IPS DF 19.7 (cell line): Measurements from ENCODE around the gene ACAT2.
"Not testable (repeated sequence)": the region's sequence is repeated elsewhere in the genome, so short reads cannot be mapped to it uniquely, and the experiment has no call there.

Source experiments
- DNase-seq: peaks from one replicate; pipeline ENCODE4 v3.0.0-alpha.2; 2013; ENCODE audit warnings: low read depth, low spot score

ACAT2 gene

DNA sequence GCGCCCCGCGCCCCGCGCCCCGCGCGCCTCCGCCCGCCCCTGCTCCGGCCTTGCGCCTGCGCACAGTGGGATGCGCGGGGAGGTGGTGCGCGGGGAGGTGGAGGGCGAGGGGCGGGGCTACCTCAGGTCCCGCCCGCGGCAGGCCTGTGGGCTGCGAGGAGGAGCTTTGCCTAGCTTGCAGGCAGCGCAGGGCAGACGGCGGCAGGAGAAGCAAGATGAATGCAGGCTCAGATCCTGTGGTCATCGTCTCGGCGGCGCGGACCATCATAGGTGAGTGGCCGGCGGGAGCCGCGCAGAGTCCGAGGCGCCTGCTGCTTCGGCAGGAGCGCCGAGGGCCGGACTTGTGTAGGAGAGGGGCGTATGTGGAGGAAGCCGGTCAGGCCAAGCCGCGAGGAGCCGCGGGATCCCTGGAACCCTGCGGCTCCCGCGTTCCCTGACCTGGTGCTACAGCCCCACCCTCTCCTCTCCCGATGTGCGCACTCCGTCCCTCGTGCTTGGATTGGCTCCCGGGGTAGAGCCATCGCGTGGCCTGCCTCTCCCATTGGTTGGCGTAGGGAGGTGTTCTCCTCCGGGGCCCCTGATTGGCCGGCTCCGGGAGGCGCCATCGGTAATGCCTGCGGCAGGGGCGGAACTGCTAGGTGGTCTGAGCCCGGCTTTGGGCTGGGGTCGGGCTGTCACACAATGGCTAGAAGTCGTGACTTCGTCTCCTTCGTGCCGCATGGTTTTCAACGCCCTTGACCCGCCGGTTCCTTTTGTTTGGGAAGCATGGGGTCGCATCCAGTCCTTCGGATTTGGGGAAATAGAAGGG lies at the start of gene ACAT2:
Gene ACAT2, plus strand, starts transcription at position 173 of the 808 bp plus-strand sequence. Its CDS starts 43 bp downstream, at position 216.
- peak; percentile 88 for DNase-seq

- not testable (repeated sequence) for DNase-seq
Observed at GRCh38 chr6:159712389-159712788, 49.5 kb upstream of the ACAT2 start.

GRCh38 chr6:159713984-159714383 lies 47.9 kb upstream of the ACAT2 start:
- DNase-seq: no peak

DNA sequence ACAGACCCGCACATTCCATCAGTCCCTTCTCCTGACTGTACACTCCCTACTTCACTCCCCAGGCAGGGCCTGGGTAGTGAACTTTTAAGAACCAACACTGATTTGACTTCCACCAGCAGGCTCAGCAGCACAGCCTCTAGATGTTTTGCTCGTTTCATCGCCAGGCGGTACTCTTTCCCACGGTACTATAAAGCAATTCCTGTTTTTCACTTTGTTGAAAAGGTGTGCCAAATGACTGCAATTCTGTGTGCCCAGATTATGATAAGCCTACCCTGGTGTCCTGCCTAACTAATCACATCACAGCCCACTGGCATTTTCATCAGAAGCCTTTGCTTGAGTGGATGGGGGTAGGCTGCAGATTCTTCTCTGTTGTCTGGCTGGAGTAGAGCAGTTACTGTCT lies 47.4 kb upstream of the ACAT2 start:
- DNase-seq: no peak

- DNase-seq: no peak
Observed at GRCh38 chr6:159715166-159715565, 46.7 kb upstream of the ACAT2 start.

GRCh38 chr6:159715605-159716004 lies 46.2 kb upstream of the ACAT2 start:
- DNase-seq: no peak

GRCh38 chr6:159716247-159717096 lies 45.4 kb upstream of the ACAT2 start:
- no peak for DNase-seq

- DNase-seq: no peak
Observed at GRCh38 chr6:159718634-159719033, 43.2 kb upstream of the ACAT2 start.

DNA sequence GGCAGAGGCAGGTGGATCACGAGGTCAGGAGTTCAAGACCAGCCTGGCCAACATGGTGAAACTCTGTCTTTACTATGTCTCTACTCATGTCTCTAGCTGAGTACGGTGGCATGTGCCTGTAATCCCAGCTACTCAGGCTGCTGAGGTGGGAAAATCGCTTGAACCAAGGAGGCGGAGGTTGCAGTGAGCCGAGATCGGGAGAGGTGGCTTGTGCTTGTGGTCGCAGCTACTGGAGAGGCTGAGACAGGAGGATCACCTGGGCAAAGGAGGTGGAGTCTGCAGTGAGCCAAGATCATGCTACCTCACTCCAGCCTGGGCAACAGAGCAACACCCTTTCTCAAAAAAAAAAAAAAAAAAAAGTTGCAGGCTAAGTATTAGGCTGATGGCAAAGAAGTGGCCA lies 42.6 kb upstream of the ACAT2 start:
- DNase-seq: no peak

DNA sequence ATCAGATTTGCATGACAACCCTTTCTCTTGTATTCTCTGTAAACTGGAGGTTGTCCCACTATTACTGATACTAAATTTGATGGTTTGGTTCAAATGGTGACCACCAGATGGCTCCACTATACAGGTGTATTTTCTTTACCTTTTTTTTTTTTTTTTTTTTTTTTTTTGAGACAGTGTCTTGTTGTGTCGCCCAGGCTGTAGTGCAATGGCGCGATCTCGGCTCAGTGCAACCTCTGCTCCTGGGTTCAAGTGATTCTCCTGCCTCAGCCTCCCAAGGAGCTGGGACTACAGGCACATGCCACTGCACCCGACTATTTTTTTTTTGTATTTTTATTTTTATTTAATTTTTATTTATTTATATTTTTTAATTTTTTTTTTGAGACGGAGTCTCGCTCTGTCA lies 41.1 kb upstream of the ACAT2 start:
- no peak for DNase-seq

GRCh38 chr6:159721981-159722380 lies 39.9 kb upstream of the ACAT2 start:
- DNase-seq: not testable (repeated sequence)

- no peak for DNase-seq
Observed at GRCh38 chr6:159722655-159723054, 39.2 kb upstream of the ACAT2 start.

GRCh38 chr6:159723259-159723658 lies 38.6 kb upstream of the ACAT2 start:
- DNase-seq: no peak

DNA sequence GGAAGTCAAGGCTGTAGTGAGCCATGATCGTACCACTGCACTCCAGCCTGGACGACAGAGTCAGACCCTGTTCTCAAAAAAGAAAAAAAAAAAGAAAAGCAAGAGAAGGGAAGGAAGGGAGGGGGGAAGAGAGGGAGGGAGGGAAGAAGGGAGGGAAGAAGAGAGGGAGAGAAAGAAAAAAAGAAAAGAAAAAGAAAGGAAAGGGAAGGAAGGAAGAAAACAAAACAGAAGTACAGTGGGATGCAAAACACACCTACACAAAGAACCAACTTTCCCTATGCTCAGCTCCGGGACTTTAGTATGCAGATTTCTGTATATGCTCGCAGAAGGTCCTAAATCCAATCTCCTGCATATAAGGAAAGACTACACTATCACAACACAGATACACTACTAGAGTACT lies 37.1 kb upstream of the ACAT2 start:
- no peak for DNase-seq

DNA sequence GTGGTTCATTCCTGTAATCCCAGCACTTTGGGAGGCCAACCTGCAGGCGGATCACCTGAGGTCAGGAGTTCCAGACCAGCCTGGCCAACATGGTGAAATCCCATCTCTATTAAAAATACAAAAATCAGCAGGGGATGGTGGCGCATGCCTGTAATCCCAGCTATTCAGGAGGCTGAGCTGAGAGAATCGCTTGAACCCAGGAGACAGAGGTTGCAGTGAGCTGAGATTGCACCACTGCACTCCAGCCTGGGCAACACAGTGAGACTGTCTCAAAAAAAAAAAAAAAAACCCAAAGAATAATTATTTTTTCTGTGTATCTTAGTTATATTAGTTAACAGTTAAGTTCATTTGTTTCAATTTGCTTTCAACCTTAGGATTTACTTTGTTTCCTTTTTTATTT lies 36.6 kb upstream of the ACAT2 start:
- not testable (repeated sequence) for DNase-seq

DNA sequence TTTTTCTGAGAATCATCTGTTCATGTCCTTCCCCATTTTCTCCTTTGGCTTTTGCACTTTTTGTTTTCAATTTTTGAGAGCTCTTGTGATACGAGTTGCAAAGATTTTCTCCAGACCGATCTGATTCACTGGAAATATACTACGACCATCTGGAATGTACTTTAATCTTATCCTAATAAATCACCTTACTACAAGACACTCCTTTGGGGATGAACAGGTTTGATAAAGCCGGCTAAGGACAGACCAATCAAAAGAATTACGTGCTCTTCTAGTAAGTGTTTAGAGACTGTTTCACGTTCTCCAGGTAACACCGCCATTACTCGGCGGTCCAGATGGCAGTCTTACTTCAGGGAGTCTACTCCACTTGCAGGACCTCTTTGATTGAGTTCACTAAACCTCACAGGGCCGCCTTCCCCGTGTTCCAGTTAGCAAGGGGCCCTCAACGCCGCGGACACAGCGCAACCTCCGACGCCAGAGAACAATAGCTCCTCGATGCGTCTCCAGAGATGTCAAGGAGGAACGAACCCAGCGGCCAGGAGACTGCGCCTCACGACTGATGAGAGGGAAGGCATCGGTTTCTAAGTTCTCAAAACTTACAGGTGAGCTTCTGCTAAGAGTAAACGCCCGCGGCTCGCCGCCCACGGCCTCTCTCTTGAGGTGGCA lies 35.5 kb upstream of the ACAT2 start:
- peak; percentile 42 for DNase-seq

DNA sequence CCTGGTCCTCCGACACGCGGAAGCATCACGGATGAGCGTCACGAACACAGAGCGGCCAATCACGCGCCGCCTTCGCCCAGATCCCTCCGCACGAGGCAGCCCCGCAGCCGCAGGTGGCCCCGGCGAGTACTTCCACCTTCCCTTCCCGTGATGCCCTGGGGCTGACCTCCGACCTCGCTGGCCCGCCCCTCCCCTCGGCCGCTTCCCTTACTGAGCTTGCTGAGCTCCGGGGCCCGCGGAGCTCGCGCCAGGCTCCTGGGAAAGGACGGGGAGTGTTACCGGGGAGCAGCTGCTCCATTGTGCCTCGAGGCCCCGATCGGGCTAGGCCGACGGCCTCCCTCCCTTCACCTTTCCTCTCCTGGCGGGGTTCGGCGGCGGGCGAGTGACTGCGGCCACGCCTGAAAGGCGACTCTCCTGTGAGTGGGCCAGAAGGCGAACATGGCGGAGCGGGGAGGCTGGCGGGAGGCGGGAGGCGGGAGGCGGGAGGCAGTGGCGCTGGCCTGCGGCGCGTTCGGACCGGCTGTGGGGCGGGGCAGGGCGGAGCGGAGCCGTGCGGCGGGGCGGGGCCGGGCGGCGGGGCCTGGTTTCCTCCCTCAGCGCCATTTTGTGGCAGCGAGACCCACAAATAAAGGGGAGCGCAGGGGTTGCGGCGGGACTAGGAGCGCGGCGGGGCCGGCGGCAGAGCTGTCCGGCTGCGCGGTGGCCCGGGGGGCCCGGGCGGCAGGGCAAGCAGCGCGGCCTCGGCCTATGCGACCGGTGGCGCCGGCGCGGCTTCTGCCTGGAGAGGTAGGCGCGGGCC lies 34.7 kb upstream of the ACAT2 start, which contains the start of gene WTAP:
Gene WTAP, plus strand, starts transcription at position 589 of the 799 bp plus-strand sequence. CDS start 8,760 bp downstream, outside the sequence.
- peak; percentile 84 for DNase-seq

DNA sequence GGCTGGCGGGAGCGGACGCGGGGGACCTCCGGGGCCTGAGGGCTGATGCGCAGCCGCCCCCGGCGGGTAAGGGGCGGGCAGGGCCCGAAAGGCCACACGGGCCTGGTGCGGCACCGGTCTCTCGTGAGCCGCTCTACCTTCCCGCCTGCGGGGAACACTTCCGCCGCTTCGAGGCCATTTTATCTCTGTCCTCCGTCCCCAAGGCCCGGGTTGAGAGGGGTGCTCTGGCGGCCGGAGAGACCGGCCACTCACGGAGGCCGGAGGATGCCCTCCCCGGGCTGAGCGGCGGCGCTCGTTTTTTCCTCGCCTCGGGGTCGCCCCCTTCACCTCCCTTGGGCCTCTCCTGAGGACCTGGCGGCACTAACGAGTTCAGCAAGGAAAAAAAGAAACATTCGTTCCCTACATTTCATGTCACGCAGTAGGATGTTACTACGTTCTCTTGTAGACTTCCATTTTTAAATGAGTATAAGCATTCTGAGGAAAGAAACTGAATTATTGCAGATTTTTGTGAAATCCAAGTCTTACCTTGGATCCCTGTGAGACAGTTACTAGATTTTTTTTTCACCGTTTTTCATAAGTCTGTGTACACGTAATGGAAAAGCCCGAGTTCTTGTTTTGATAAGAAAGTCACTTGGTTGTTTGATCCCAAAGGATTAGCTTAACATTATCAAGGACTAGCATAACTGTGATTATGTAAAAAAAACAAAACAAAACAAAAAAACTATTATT lies 34.0 kb upstream of the ACAT2 start:
- DNase-seq: no peak

GRCh38 chr6:159728531-159728964 lies 33.3 kb upstream of the ACAT2 start:
- no peak for DNase-seq

- DNase-seq: no peak
Observed at GRCh38 chr6:159729598-159730331, 32.1 kb upstream of the ACAT2 start.
